Stimulated activated CD4-positive, alpha-beta T cell treated with anti-CD3 and anti-CD28 coated beads, Interleukin-1b, Interleukin-23, amount 100 ng/mL, for 1 hour (primary cell): ENCODE results near the gene TMPRSS2.

Experiments
- DNase-seq, 2 donors: peaks; one replicate each; pipeline ENCODE4 v3.0.0-alpha.2; 2020; ENCODE audit warnings: low read depth in 2 of 2

TMPRSS2 gene

DNA sequence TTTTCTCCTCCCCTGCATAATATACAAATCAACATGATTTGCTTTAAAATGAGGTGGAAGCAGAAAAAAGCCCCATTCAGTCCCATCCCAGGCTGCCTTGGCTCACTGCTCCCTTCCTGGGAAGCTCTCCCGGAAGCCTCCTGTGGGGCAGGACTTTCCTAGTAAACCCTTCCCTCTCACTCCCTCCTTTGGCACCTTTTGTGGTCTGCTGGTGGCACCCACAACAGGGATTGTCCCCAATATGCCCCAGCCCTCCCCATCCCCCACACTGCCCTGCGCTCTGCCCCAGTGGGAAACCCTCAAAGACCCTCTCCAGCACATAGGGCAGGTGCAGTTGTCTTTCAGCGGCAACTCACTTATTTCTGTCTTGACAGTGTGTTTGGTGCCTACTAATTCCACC, 1.8 kb upstream of the TMPRSS2 start:
- no peak for DNase-seq

DNA sequence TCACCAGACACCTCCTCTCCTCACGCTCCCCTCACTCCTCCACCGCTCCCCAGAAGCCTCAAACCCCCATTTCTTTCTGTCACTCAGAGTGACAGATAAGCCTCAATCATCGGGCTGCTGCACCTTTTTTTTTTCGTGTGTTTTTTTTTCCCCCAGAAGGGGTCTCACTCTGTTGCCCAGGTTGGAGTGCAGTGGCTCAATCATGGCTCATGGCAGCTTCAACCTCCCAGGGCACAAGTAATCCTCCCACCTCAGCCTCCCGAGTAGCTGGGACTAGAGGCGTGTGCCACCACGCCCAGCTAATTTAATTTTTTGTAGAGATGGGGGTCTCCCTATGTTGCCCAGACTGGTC, 1.2 kb upstream of the TMPRSS2 start:
- no peak for DNase-seq

DNA sequence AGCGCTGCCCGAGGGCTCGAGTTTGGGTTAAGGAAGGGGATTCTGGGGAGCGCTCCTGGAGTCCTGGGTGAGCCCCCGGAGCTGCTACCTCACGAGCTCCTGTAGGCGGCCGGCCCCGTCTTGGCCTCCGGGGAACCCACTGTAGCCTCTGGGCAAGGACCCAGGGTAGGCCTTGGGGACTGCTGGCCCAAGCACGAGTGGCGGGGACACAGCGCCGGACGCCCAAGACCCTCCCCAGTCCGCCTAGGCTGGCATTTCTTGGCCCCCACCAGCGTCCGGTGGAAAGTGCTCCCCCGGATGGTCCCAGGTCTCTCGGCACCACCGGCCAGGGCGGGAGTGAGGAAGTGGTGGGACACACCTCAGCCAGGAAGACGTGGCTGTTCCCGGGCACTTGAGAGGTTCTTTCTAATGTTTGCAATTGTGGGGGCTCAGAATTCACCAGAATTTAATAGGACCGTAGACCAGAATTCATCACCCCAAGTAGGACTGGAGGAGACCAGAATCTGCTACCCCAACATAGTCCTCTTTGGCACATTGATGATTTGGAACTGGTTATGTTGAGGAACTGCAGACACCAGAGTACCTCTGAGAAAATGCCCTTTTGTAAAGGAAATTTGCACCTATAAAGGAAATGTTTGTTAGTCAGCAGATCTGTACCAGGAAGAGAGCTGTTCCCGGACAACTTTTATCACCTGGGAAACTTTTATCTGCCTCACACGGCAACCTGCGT, 622 bp upstream of the TMPRSS2 start:
- no peak for DNase-seq

DNA sequence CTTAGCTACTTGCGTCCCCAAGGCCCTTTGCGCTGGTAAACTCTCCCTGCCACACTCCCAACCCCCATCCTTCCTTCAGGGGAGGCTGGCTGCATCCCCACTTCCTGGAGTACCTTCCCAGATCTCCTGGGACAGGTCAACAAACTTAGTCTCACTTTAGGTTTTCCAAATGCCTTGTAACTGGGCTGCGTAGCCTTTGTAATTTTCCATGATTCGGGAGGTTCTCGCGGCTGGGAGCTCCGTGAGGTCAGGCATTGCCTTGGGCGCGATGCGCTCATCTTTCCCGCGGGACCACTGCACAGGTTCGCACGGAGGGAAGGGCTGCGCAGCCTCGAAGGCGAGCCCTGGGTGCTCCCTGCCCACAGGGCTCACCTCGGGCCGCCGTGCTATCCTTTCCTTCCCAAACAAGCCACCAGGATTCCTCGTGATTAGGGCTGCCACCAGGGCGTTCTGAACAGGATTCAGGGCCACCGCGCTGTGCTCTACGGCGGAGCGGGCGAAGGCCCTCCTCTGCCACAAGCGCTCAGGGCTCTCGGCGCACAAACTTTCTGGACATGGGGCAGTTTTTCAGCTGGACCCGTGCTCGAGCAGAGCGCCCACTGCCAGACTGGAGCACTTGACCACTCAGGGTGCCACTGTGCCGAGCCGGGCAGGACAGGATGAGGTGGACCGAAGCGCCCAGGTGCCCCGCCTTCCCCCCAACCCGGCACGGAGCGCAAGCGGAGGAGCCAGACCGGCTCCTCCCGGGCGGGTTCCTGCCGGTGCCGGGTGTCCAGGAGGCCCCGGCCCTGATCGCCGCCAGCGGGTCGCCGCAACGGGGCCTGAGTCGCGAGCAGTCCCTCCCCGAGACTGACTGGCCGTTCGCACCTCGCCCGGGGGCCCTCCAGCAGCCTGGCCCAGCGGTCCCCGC, 1.1 kb downstream of the TMPRSS2 start:
- DNase-seq = no peak

DNA sequence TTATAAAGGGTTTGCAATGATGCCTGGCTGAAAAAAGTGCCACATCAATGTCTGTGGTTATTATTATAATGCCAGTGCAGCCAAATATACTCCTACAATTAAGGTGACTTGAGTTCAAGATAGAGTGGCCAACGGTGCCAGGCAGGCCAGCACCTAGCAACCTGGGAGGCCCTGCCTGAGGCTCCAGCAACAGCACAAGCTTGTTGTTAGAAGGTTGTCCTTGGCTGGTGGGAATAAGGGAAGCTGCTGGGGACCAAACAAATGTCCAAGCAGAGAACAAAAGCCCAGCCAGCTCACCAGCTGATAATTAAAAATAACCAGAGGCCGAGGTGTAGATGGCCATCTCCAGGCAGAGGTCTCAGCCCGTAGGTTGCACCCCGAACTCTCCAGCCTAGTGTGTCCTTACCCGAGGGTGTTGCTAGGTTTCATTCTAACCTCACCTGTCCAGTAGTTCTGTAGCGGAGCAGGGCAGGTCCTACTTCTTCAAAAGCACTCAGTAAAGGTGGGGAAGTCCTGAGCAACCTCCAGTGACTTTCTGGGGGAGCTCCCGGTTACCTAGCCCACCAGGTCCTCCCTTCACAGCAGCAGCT, 1.9 kb downstream of the TMPRSS2 start:
- DNase-seq = no peak

DNA sequence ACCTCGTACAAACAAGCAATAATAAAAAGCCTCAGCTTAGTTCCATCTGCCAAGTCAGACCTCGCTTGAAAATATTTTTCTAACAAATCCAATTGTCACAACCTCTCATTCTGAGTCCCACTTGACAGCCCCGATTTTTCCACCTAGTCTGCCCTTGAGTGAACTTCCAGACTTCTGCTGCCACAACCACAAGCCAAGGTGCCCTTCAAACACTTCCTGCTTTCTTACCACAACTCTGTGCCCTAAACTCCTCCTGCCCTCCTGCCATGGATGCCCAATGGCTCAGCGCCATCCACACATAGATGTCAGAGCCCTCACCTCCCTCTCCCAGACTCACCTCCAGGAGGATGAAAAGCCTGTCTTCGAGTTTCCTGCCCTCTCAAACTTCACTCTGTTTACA, 3.9 kb downstream of the TMPRSS2 start:
- DNase-seq = no peak

DNA sequence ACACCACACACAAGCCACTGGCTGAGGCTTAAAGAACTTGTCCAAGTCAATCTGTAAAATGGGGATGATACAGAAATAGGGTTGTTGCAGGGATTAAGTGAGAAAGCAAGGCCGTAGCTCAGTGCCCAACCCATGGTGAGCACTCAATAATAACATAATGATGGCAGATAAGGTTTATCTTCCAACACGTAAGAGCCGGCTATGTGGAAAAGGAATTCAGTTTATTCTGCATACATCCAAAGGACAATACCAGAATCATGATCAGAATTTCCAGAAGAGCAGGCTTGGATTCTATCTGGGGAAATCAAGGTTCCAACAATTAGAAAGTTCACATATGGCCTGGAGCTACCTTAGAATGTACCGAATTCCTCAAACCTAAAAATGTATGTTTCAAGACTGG, 4.6 kb downstream of the TMPRSS2 start:
- no peak for DNase-seq

DNA sequence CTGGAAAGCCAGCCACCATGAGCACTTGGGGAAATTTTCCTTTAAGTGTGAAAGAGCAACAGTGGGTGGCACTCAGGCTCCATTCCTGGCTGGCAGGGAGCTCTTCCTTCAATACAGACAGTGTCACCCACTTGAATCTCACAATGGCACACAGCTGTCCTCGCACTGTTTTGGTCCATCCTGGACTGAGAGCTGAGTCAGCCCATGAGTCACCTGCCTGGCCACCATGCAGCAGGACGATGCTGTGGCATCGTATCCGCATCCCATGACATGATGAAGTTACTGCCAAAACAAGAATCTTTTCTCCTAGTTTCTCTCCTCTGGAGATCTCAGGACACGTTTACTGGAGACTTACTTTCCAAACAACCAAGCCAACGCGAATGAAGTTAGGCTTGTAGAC, 6.0 kb downstream of the TMPRSS2 start:
- DNase-seq = no peak

DNA sequence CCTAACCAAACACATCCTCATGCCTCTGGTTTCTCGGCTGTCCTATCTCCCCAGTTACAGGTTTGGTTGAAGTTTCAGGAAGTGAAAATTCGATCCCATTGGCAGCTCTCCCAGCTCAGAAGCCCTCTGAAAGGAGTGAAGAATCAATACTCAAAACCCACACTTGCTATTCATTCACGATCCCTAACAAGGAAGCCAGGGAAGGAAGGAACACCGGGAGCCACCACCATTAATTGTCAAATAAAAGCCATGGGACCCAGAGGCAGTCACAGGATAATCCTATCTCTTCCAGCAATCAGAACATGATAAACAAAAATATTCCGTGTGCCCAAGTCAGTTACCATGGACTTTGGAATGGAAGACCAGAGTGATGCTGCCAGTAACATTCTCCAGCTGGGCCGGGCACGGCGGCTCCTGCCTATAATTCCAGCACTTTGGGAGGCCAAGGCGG, 7.0 kb downstream of the TMPRSS2 start:
- no peak for DNase-seq

DNA sequence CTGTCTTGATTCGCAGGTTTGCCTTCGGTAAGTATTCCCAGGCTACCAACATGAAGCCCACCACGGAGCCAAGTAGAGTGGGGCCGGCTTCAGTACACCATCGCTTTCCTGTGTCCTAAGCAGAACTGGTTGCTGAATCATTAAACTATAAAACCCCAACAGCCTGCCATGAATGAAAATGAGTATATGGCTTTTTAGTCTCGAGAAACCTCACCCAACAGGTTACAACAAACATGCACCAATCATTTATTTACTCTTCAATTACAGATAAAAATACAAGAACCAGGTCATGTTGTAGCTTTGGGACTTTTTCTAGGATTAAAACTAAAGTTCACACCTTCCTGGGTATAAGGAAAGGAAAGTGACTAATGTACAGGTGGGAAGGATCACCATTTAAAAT, 7.6 kb downstream of the TMPRSS2 start:
- no peak for DNase-seq

DNA sequence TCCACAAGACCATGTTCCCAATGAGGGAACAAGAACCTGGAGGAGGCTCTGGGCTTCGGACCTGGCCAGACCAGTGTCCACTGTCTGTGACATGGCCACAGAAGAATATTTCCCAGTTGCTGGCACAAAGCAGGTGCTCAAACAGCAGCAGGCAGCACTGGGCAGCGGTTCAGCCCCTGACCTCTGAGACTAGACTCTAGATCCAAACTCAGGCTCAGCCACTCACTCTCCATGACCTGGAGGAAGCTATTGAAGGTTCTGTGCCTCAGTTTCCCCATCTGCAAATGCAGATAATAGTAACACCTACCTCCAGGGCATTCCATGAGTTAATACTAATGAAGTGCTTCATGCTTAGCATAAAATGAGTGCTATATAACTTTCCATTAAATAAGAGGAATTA, 8.0 kb downstream of the TMPRSS2 start:
- DNase-seq = no peak

DNA sequence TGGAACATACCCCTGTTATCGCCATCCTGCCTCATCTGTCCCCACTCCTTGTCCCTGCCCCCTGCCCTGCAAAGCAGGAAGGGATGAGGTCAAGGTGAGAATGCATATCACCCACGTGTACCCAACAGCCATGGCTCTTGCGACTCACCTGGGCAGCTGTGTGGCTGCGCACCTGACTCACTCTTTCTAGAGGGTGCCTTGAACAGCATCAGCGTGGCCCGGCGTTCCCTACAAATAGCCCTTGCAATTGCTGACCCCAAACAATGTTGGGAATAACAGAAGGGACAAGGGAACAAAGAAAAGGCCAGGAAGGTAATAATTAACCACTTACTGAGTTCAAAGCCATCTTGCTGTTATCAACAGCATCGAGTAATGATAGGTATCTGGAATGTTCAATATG, 10.2 kb downstream of the TMPRSS2 start:
- DNase-seq = no peak

DNA sequence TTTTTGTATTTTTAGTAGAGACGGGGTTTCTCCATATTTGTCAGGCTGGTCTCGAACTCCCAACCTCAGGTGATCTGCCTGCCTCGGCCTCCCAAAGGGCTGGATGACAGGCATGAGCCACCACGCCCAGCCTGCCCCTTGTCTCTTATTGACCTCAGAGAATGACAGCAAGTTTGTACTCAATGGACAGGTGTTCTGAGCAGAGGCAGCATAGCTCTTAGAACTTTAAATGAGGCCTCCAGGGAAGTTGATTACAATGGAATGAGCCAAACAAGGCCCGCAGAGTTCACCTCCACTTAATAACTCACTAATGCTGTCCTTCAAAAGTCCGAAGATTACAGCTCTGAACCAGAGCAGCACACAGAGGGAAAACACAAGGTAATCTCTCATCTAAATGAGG, 10.9 kb downstream of the TMPRSS2 start:
- no peak for DNase-seq

DNA sequence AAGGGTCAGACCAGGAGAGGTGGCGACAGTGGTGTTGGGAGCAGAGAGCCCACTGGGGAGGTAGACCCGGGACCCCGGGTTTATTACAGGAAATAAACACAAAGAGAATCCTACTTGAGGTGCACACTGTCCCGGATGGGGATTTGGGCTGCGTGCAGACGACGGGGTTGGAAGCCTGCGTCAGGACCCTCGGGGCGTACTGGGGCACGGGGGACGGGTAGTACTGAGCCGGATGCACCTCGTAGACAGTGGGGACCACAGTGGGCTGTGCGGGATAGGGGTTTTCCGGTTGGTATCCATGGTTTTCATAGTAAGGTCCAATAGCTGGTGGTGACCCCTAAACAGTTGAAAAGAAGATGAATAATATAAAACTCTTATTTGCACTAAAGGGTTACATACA, 13.7 kb downstream of the TMPRSS2 start:
- DNase-seq = no peak

DNA sequence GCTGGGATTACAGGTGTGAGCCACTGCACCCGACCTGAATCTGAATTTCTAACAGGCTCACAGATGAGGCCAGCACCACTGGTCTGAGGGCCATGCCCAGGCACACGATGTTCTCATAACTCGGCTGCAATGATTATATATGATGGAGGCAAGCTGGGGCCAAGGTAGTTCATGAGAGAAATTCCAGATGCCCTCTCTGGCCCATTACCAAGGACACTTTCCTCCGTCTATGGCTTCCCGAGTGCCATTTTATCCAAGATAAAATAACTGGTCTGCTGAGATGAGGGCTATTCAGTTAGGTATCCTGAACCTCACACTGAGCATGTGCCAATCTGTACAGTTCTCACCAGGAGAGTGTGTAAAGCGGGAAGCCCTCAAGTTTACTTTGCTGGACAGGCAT, 16.5 kb downstream of the TMPRSS2 start:
- DNase-seq = no peak

DNA sequence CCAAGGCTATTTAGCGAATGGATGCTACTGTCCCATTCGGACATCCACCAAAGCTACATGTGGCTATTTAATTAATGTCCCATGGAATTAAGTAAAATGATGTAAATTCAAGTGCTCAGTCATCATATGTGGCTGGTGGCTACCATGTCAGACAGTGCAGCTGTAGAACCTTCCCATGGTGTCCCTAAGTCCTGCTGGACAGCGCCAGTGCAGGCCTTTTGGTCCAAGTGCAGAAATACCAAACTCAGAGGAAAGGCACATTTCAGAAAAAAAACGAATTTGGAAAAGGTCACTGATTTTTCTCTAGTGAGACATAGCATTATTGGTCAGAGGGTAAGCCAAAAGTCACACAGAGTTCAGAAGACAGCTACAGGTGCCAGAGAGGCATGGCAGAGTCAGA, 17.6 kb downstream of the TMPRSS2 start:
- no peak for DNase-seq

DNA sequence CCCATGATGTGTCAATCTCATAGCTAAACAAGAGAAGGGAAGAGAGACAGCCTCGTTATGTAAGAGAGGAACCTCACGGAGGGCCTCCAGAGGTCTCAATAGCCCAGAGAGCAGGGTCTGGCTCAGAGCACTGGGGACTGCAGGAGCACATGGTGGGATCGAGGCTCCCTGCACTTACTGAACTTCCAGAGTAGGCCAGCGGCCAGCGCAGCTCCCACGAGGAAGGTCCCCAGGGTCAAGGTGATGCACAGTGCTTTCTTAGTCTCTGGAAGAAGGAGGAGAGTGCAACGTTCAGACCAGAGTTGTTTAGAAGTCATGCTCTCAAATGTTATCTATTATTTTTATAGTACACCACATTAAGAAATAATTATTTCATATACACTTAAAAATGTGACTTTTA, 18.6 kb downstream of the TMPRSS2 start:
- no peak for DNase-seq

DNA sequence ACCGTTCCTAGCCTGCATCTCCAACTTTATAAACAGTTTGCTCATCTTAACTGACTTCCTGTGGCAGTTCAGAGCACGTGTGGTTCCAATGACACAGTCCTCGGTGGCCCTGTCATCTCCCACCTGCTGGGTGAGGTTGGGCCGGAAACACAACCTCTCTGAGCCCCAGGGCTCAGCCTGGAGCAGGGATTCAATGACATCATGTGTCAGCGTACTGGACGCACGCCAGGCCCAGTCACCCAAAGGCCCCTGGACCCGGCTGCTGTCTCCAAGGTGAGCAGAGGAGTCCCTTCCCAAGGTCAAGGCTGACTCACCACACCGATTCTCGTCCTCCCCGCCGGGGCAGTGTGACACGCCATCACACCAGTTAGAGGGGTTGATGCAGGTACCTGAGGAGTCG, 19.9 kb downstream of the TMPRSS2 start:
- no peak for DNase-seq

DNA sequence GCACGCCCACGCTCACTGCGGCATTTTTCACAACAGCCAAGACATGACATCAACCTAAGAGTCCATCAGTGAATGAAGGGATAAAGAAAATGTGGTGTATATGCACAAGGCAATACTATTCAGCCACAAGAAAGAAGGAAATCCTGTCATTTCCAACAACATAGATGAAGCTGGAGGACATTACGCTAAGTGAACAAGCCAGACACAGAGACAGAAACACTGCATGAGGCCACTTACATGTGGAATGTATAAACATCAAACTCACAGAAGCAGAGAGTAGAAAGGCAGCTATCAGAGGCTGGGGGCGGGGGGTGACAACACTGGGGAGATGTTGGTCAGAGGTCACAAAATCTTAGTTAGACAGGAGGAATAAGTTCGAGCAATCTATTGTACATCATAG, 20.9 kb downstream of the TMPRSS2 start:
- no peak for DNase-seq

DNA sequence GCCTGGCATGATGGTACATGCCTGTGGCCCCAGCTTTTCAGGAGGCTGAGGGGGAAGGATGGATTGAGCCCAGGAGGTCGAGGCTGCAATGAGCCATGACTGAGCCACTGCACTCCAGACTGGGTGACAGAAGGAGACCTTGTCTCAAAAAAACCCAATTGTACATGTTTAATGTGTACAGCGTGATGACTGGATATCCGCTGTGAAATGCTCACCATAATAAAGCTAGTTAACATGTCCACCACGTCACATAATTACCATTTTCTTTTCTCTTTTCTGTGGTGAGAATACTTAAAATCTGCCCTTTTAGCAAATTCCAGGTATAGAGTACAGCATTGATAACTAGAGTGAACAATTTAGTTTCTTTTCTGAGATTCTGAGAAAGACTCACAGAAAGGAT, 24.0 kb downstream of the TMPRSS2 start:
- DNase-seq = no peak

DNA sequence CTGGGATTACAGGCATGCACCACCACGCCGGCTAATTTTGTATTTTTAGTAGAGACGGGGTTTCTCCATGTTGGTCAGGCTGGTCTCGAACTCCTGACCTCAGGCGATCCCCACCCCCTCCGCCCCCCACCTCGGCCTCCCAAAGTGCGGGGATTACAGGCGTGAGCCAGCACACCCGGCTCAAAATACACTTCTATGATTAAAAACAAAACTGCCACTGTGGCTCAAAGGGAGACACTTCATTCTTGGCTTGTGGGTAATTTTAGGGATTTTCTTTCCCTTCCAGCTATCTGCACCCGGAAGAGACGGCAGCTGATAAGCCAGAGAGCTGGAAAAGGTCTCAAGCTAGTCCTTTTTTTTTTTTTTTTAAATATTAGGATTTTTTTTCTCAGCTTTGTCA, 24.5 kb downstream of the TMPRSS2 start:
- no peak for DNase-seq

DNA sequence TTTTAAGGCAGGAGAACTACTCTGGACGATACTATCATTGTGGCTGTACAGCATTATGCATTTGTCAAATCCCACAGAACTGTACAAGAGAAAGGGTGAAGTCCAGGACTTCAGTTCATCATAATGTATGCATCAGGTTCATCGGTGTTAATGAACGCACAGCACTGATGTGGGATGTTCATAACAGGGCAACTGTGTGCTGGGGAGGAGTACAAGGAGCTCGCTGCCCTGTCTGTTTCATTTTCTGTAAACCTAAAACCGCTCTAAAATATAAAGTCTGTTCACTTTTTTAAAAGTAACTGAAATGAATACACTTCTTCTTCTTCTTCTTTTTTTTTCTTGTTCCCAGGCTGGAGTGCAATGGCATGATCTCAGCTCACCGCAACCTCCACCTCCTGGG, 25.0 kb downstream of the TMPRSS2 start:
- DNase-seq = no peak

DNA sequence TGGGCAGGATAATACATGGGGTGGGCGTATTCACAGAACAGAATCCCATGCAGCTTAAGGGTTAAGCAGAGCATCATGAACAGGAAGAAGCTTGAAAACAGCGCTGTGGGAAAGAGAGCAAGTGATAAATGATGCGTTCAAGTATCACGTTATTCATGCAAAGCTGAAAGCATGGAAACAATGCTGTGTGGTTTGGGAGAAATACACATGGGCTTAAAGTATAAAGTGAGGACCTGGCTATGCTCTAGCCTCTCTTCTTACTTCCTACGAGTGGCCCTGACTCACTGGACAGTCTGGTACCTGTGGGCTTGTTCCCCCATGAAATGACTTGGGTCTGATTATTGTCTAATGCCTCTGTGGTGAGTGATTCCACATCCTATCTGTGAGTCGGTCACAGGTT, 25.7 kb downstream of the TMPRSS2 start:
- DNase-seq = no peak
